ENCODE data around the gene RNF11.

DNA sequence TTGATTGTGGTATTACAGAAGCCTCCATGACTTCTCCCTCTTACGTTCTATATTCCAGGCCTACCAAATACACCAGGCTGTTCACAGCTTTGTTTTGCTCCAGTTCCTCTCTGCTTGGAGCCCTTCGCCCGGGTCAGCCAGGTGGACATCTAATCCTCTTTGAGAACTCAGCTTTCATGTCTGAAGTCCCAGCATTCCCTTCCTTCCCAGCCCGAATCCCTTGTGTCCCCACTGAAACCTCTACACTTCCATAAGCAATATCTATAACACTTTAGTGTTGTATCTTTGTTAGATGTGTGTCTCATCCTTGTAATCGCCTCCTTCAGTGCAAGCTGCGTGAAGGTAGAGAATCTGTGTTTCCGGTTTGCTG, 1.9 kb downstream of the RNF11 start:
- TF ChIP-seq, protein P1, sequence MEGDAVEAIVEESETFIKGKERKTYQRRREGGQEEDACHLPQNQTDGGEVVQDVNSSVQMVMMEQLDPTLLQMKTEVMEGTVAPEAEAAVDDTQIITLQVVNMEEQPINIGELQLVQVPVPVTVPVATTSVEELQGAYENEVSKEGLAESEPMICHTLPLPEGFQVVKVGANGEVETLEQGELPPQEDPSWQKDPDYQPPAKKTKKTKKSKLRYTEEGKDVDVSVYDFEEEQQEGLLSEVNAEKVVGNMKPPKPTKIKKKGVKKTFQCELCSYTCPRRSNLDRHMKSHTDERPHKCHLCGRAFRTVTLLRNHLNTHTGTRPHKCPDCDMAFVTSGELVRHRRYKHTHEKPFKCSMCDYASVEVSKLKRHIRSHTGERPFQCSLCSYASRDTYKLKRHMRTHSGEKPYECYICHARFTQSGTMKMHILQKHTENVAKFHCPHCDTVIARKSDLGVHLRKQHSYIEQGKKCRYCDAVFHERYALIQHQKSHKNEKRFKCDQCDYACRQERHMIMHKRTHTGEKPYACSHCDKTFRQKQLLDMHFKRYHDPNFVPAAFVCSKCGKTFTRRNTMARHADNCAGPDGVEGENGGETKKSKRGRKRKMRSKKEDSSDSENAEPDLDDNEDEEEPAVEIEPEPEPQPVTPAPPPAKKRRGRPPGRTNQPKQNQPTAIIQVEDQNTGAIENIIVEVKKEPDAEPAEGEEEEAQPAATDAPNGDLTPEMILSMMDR (IDR thresholded peaks at IDR 0.05; ENCODE audit: insufficient read depth, low read length) = no peak
- TF ChIP-seq POLR2AphosphoS5 (IDR thresholded peaks at IDR 0.05; ENCODE audit: low read depth) = no peak

Measured in HL-60 (cell line).